Measurements from ENCODE around the gene ACOXL.

ACOXL gene

GRCh38 chr2:110720547-110720946 is 11.8 kb upstream of the ACOXL start:
- no peak for DNase-seq

- DNase-seq, result no peak
These were observed 7.6 kb upstream of the ACOXL start for GRCh38 chr2:110724820-110725219.

DNA sequence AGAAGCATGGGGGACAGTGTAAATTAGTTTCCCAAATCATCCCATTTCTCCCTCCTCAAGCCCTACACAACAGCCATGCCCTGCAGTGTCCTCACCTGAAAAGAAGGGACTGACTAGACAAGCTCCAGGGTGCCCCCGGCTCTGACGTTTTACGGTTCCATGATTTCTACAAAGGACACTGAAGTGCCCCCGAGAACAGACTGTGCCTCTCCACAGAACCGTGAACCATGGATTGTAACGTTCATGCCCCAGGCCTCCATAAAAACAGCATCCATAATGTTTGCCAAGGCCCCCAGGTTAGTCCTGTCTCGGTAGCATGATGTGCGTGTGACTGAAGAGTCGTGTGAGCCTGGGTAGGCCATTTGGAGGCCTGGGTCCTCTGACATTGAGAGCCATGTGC is 7.0 kb upstream of the ACOXL start:
- DNase-seq, result no peak

GRCh38 chr2:110725859-110726258 is 6.5 kb upstream of the ACOXL start:
- DNase-seq, result no peak

GRCh38 chr2:110726285-110726684 is 6.1 kb upstream of the ACOXL start:
- DNase-seq, result no peak

DNA sequence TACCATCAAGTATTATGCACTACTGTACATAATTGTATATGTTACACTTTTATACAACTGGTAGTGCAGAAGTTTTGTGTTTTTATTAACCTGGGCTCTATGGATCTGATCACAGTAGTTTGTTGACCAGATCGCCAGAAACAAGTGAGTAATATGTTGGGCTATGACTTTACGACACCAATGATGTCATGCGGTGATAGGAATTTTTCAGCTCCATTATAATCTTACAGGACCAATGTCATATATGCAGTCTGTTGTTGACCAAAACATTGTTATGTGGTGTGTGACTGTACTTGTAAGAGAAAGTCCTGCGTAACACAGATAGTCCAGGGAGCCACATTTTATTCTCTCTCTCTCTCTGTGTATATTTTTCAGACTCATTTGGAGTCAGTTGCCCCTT is 4.5 kb upstream of the ACOXL start:
- no peak for DNase-seq

- DNase-seq, result no peak
These were observed 3.3 kb upstream of the ACOXL start for GRCh38 chr2:110729106-110729505.

DNA sequence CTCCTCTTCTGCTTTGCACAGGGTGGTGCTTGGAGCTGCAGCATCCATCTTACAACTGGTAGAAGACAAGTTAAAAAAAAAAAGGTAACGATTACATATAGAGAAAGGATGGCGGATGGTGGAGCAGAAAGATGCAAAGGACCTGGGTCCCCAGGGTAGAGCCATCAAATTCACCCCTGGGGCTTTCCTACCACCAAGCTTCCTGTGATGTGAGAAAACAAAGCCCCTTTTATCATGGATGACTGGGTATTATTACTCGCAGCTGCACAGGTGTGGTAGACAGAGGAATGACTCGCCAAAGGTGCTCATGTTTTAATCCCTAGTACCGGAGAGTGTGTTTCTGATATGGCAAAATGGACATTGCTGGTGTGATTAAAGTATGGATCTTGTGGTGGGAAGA is 1.3 kb upstream of the ACOXL start:
- DNase-seq, result no peak

DNA sequence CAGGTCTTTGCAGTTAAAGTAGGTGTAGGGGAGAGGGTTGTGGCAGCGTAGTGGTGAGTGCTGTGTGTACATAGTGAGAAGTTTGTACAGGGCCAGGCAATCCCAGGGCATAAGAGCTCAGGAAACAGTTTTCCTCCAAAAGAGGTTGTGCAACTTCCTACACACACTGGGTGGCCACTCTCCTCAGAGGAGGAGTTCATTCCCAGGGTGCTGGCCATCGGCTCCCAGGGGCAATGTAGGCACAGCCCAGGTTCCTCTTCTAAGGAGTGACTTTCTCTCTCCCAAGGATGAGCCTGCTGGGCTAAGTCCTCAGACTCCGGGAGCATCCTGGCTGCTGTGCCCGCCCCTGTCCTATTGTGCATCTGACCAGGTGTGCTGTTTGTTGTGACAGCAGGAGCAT is 3.0 kb downstream of the ACOXL start:
- no peak for DNase-seq

DNA sequence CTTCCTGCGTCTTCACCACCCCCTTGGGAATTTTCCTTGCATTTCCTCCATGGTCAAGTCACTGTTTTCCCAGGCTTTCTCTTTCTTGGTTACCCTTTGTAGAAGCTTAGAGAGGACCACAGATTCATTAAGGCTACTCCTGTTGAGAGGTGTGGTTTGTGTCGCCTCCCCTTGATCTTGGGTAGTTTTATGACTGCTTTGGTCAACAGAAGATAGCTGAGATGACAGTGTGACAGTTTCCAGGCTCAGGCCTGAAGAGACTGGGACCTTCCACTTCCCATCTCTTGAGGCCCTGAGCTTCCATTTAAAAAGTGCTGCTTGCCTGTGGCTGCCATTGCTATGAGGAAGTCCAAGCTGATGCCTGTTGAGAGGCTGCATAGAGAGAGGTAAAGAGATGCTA is 5.4 kb downstream of the ACOXL start:
- DNase-seq, result no peak

DNA sequence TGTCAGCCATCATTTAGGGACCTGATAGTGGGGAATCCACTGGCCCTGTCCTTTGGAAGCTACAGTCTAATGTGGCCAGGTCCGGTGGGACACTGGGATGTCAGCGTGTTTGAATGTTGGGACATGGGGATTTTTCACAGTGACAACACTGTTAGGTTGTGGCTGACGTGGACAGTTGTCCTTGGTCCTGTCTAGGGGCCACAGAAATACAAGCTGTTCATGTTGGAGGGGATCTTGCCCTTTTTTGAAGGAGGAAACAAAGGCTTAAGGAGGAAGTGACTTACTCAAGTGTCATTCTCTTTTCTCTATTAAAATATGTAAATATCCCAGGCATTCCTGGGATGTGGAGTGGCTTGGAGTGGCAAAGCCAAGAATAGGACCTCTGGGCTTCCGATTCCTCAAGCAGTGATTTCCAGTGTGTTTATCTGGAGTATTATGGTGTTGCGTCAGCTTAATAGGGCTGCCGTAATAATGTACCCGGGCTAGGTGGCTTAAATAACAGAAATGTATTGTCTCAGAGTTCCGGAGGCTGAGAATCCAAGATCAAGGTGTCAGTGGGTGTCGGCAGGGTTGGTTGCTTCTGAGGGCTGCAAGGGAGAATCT is 8.5 kb downstream of the ACOXL start:
- DNase-seq, result no peak

DNA sequence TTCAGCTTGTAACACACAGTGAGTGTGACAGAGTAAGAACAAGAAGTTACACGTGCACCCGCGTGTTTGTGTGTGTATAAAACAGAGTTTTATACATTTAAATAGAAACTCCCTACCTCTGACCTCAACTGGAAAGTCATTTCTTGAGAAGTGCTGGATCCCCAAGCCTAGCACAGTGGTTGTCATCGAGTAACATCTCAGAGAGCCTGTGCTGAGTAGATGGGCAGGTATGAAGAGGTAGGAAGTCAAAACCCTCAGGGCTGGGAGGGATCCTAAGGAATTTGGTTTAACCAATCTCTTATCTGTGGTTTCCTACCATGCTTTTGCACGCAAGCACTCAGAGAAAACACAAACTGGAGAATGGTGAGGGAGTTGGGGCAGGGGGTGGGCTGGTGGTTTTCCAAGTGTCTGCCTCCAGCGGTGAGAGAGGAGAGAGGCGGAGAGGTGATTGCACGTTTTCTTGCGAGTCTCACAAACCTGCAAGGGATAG is 9.2 kb downstream of the ACOXL start:
- DNase-seq, result peak; percentile 10

- DNase-seq, result no peak
These were observed 10.0 kb downstream of the ACOXL start for GRCh38 chr2:110742412-110742811.

- no peak for DNase-seq
These were observed 11.2 kb downstream of the ACOXL start for GRCh38 chr2:110743600-110743999.

DNA sequence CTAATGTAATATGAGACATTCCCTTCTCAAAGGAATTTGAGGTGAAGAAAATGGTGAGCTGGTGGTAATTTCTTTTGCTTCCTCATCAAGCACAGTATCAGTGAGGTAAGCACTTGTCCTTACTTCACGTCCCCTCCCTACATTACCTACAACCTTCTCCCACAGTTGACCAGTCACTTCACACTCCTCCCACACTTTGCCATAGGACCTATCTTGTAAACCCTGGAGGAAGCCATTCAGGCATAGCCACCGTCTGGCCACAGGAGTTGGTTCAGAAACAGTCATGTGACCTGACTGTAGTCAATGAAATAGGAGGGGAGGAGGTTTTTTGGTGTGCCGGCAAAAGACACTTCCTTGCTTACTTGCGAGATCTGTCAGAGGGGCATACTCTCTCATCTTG is 12.1 kb downstream of the ACOXL start:
- no peak for DNase-seq

DNA sequence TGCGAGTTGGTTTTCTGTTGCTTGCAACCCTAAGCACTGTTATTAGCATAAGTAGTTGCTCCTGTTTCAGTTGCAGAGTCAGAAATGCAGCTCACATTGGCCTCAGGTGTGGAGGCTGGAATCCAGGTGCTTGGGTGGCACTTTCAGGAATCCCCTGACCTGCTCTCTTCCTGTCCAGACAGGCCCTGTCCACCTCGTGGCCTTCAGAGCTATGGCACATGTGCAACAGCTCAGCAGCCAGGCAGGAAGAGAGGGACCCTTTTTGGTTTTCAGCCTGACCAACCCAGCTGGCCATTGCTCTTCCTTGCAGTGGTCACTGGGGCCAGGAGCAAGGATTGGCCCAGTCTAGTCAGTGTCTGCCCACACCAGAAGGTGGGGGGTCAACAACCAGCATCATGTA is 12.7 kb downstream of the ACOXL start:
- DNase-seq, result no peak

DNA sequence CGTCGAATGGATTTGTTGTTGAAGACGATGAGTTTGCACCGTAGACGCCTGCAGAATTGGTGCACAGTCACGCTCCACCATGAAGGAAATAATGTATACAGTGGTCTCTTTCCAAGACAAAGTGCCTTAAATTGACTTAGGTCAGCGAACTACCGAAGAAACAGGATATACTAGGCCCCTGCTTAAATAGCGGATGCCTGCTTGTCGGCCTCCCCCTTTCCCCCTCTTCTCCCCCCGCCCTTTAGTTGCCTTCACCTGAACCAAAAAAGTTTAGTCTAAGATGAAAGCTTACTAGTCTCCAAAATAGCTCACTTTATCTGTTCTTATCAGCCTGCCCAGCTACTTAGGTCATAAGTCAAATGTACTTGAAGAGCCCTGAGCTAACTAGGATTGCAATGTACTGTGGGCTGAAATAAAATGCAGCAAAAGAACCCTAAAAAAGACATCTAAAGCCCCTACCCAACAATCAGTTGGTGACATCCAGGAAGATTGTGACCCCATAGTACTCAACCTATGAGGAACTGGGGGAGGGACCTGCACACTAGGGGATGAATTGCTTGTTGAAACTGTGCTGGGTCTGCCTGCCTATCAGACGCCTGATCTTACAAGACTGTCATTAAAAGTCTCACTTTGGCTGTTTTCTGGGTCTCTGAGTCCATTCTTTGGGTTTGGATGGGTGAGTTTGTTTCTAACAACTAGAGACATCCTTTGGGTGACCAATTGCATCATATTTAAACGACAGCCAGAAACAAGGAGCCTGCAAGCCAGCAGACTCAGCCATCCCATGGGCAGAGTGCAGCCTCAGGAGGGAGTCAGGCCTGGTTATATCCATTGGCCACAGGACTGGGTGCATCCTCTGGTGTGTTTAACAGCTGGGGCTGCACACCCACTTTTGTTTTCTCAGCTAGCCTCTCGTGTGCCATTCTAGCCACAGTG is 14.5 kb downstream of the ACOXL start:
- DNase-seq, result no peak

GRCh38 chr2:110747522-110748488 is 15.4 kb downstream of the ACOXL start:
- no peak for DNase-seq

DNA sequence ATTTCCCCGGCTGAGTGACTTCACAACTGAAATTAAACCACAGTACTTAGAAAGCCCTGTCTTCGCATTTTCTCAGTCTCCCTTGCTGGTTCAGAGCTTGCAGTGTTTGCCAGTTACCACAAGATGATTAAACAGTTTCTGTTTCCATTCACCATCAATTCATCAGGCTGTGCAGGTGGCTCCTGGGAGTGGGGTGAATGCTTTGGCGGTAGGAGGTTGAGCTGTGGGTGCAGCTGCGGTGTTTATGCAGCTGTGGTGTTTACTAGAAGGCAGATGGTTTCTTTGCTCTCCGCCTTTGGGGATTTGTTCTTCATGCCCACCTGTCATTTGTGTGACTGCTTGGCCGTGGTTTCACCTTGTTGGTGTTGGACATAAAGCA is 16.1 kb downstream of the ACOXL start:
- DNase-seq, result no peak

DNA sequence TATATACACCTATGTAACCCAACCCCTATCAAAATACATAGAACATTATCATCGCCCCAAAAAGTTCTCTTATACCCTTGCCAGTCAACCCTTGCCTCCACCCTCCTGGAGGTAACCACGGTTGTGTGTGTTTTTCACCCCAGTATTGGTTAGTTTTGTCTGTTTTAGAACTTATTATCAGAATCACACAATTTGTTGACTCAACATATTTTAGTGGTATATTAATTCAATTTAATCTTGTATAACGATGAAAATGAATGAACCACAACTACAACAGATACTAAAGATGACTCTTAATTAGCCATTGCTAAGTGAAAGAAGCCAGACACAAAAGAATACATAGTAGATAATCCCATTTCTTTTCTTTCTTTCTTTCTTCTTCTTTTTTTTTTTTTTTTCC is 19.3 kb downstream of the ACOXL start:
- no peak for DNase-seq

DNA sequence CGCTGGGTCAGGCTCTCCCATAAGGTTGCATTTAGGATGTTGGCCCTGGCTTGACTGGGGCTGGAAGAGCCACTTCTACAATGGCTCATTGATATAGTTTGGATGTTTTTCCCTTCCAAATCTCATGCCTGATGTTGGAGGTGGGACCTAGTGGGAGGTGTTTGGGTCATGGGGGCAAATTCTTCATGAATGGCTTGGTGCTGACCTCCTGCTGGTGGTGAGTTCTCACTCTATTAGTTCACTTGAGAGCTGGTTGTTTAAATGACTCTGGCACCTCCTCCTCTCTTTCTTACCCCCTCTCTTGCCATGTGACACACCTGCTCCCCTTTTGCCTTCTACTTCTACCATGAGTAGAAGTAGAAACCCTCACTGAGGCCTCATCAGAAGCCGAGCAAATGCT is 20.5 kb downstream of the ACOXL start:
- no peak for DNase-seq

DNA sequence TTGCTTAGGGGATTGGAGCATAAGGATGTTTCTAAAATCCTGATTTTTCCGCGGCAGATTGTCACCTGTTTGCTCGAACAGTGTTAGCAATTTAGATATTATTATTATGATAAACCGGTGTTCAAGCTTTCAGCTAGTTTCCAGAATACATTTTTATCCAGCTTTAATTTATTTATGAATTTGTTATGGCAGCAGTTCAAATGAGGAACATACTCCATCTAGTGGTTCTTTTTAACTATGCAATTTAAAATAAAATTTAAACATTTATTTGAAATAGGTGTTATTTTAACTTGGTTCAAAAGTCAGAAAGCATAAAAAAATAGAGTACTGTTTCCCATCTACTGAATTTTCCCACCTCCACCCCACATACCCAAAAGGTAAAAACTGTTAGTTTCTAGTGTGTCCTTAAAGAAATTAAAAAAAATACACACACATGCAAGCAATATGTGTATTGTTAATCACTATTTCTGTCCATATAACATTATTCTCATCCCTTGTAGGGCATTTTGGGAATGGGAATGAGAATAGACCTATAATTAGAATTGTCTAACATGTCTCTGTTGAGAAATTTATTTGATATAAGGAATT is 23.2 kb downstream of the ACOXL start:
- peak; percentile 4 for DNase-seq

DNA sequence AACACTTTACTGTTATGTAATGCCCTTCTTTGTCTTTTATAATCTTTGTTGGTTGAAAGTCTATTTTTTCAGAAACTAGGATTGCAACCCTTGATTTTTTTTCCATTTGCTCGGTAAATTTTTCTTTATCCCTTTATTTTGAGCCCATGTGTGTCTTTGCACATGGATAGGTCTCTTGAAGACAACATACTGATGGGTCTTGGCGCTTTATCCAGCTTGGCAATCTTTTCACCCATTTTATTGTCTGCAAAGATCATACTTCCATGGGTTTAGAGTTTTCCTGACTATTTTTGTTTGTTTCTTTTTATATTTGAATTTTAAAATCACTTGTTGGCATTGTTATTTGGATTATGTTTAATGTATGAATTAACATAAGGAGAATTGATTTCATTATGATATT is 27.0 kb downstream of the ACOXL start:
- DNase-seq, result no peak

All from fibroblast of skin of right biceps (primary cell).